Fibroblast of lung (primary cell): ENCODE data around the gene MYADML2. TPM values are rescaled to one million over a fixed set of nuclear protein-coding genes. Genes with fewer than 3 reads are reported as not detected.

Source experiments
- DNase-seq, 2 donors: peaks; one replicate each; pipeline versions ENCODE4 v3.0.0 to v3.0.0-alpha.2; 2010; ENCODE audit warnings: low read depth in 2 of 2
- H2AFZ ChIP-seq: 2 replicates; pipeline ENCODE4 v1.5.1; 2012; ENCODE audit warnings: low read length, control low read depth, inconsistent platforms
- H3K27ac ChIP-seq: 2 replicates; pipeline ENCODE4 v1.5.1; 2011; ENCODE audit warnings: low read length, control low read depth; ENCODE audit not compliant: insufficient read depth
- H3K27me3 ChIP-seq: 2 replicates; pipeline ENCODE4 v1.5.1; 2011; ENCODE audit warnings: mild to moderate bottlenecking, low read length; ENCODE audit not compliant: control insufficient read depth, insufficient read depth
- H3K36me3 ChIP-seq: 2 replicates; pipeline ENCODE4 v1.5.1; 2011; ENCODE audit warnings: low read length; ENCODE audit not compliant: control insufficient read depth, insufficient read depth
- H3K4me1 ChIP-seq: 2 replicates; pipeline ENCODE4 v1.5.1; 2011; ENCODE audit warnings: low read length; ENCODE audit not compliant: control insufficient read depth, insufficient read depth; ENCODE audit errors: extremely low read depth
- H3K4me2 ChIP-seq: 2 replicates; pipeline ENCODE4 v1.5.1; 2011; ENCODE audit warnings: low read length, control low read depth; ENCODE audit not compliant: insufficient read depth; ENCODE audit errors: extremely low read depth
- H3K4me3 ChIP-seq, 4 experiments: fragments of 200-600 bp in 1 of 4; sonication (generic) in 1 of 4; replicated peaks in 1 of 4; 2 replicates each; pipeline ENCODE4 v1.5.1; 2011 to 2016; ENCODE audit warnings: low read length in 4 of 4, low read depth in 3 of 4, mild to moderate bottlenecking in 3 of 4, control low read depth in 2 of 4, inconsistent platforms in 1 of 4, mixed read lengths in 1 of 4; ENCODE audit not compliant: insufficient read depth in 1 of 4; ENCODE audit errors: control extremely low read depth in 1 of 4
- H3K79me2 ChIP-seq: 2 replicates; pipeline ENCODE4 v1.5.1; 2012; ENCODE audit warnings: mild to moderate bottlenecking, low read length, inconsistent platforms; ENCODE audit not compliant: control insufficient read depth, insufficient read depth
- H3K9ac ChIP-seq: 2 replicates; pipeline ENCODE4 v1.5.1; 2011; ENCODE audit warnings: mild to moderate bottlenecking, low read length, control low read depth; ENCODE audit not compliant: insufficient read depth
- H3K9me3 ChIP-seq: 2 replicates; pipeline ENCODE4 v1.5.1; 2012; ENCODE audit warnings: low read depth, low read length; ENCODE audit not compliant: control insufficient read depth, insufficient read depth
- H4K20me1 ChIP-seq: 2 replicates; pipeline ENCODE4 v1.5.1; 2011; ENCODE audit warnings: low read length; ENCODE audit not compliant: control insufficient read depth, insufficient read depth; ENCODE audit errors: extremely low read depth
- EZH2 ChIP-seq: IDR thresholded peaks from 2 replicates; pipeline ENCODE4 v1.5.1; 2012; ENCODE audit warnings: low read length, control low read depth, mild to moderate bottlenecking; ENCODE audit errors: missing control alignments
- polyA plus RNA-seq, 2 donors: library from polyadenylated mRNA; depleted of rRNA in 1 of 2; stranded (reverse) in 1 of 2; unstranded in 1 of 2; fragments of >200 nt; gene quantifications; 2 replicates each; pipeline ENCODE4 v1.2.1, GENCODE V29; 2011 to 2012; ENCODE audit warnings: missing spikeins in 1 of 2
- total RNA-seq: library from RNA; depleted of rRNA; stranded (reverse); fragments of >200 nt; gene quantifications from 2 replicates; pipeline ENCODE4 v1.2.1, GENCODE V29; 2014
- TF ChIP-seq, protein P1 (sequence below), 2 donors: IDR thresholded peaks in 1 of 2; conservative IDR thresholded peaks in 1 of 2; 1 replicate in 1 of 2; 2 replicates in 1 of 2; pipeline ENCODE4 v1.5.1; 2011 to 2012; ENCODE audit warnings: low read length in 2 of 2, control low read depth in 1 of 2, inconsistent platforms in 1 of 2, low read depth in 1 of 2, mild to moderate bottlenecking in 1 of 2

The MYADML2 gene
- total and polyA plus RNA-seq, 2 donors (not counting 1 experiment from before 2014, with no cell fraction given): not detected

DNA sequence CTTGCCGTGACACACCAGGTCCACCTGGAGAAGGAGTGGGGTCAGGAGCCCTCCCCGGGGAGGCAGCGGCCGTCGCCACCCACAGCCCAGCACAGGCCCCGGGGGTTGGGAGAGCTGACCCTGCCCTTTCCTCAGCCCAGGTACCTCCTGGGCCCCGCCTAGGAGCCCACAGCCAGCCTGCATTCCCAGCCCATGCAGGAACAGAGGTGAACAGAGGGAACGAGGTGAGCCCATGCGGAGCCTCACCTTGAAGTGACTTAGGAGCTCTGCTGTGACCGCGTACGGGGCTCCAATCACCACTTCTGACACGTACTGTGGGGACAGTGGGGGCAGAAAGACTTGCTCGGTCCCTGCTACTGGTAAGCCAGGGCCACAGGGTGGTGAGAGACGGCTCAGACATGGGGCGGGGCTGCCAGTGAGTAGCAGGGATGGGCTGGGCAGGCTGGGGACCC lies 41.6 kb downstream of the MYADML2 start:
- no peak overlapping the region for H3K4me3 ChIP-seq
- no peak overlapping the region for H3K27ac ChIP-seq
- peaks cover 5% of the 10 kb centered on the region for H3K4me1 ChIP-seq
- no peaks in the 10 kb centered on the region for H3K9me3 ChIP-seq
- TF ChIP-seq, protein P1, sequence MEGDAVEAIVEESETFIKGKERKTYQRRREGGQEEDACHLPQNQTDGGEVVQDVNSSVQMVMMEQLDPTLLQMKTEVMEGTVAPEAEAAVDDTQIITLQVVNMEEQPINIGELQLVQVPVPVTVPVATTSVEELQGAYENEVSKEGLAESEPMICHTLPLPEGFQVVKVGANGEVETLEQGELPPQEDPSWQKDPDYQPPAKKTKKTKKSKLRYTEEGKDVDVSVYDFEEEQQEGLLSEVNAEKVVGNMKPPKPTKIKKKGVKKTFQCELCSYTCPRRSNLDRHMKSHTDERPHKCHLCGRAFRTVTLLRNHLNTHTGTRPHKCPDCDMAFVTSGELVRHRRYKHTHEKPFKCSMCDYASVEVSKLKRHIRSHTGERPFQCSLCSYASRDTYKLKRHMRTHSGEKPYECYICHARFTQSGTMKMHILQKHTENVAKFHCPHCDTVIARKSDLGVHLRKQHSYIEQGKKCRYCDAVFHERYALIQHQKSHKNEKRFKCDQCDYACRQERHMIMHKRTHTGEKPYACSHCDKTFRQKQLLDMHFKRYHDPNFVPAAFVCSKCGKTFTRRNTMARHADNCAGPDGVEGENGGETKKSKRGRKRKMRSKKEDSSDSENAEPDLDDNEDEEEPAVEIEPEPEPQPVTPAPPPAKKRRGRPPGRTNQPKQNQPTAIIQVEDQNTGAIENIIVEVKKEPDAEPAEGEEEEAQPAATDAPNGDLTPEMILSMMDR (conservative IDR thresholded peaks at IDR 0.05 in 1 of 2, IDR thresholded peaks at IDR 0.05 in 1 of 2; ENCODE audit: low read depth in 1 of 2, low read length in 2 of 2): no peak
- no peak for TF ChIP-seq EZH2
- peaks cover 4% of the 10 kb centered on the region for H3K79me2 ChIP-seq
- DNase-seq: no peak
- no peaks in the 10 kb centered on the region for H3K27me3 ChIP-seq
- H3K9ac ChIP-seq: no peak overlapping the region
- H3K36me3 ChIP-seq: peaks cover 26% of the 10 kb centered on the region
- no peaks in the 10 kb centered on the region for H4K20me1 ChIP-seq
- no peak overlapping the region for H3K4me2 ChIP-seq
- H2AFZ ChIP-seq: no peak overlapping the region

DNA sequence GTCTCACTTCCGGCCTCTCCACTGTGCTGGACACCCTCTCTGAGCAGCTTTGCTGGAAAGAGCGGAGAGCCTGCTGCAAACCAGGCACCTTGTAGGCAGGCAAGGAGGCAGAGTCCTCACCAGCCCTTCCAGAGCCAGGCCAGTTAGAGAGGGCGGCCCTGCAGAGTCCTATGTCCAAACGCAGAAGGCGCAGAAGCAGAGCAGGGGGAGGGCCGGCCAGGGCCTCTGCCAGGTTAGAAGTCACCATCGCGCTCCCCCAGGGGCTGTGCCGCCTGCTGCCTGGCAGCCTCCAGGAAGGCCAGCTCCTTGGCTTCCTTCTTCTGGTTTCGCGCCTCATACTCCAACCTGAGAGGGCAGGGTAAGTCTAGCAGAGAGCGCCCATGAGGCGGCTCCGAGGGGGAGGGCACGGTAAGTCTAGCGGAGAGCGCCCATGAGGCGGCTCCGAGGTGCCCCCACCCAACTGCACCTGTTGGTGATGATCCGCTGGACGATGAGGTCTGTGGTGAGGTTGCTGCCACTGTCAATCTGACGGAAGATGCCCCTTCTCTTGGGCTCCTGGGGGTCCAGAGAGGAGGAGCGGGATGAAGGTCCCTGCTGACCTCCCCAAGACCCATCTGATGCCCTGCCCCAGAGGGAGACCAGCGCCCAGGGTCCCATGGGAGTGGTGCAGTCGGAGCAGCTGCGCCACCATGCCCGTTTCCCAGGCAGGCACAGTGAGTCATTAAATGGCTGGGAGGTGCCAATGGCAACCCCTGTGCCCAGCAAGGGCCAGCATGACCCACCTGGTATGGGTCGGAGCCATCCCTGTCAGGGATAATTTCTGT lies 42.2 kb downstream of the MYADML2 start:
- Histone ChIP-seq H3K4me3 (no peak overlapping the region), H3K27me3 (no peaks in the 10 kb centered on the region), H3K9me3 (no peaks in the 10 kb centered on the region), H3K36me3 (peaks cover 27% of the 10 kb centered on the region), H3K4me1 (peaks cover under 1% of the 10 kb centered on the region), H3K9ac (no peak overlapping the region), H3K79me2 (no peaks in the 10 kb centered on the region), H4K20me1 (no peaks in the 10 kb centered on the region), H2AFZ (no peak overlapping the region), H3K4me2 (no peak overlapping the region), H3K27ac (no peak overlapping the region)
- TF ChIP-seq, protein P1 (conservative IDR thresholded peaks at IDR 0.05 in 1 of 2, IDR thresholded peaks at IDR 0.05 in 1 of 2; ENCODE audit: low read depth in 1 of 2, low read length in 2 of 2): no peak
- no peak for TF ChIP-seq EZH2
- DNase-seq: no peak

DNA sequence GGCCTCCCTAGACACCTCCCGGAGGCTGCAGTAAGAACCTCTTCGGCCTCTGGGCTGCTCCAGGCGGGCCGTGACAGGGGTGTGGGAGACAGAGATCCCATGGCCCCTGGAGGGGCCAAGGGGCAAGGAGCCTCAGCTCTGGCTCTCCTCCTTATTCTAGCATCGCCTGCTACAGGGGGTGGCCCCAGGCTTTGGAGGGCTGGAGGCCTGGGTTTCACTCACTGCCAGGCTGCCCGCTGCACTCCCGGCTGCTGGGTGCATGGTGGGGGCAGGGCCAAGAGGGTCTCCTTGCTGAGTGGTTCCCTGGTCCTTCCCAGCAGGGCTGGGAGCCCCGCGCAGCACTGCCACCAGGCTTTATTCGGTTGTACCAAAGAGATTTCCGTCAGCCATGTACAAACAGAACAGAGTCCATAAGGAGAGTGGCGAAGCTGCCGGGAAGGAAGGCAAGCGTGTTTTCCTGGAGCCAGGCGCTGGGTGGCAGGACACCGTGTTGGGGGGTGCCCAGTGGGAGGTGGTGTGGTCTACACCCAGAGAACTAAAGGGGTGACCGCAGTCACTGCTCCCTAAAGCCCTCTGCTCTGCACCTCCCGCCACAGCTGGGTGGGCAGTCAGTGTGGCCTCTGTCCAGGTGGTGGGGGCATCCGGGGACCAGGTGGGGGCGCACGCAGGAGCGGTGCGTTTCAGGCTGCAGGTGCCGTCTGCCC lies 43.0 kb downstream of the MYADML2 start:
- H3K9me3 ChIP-seq: no peaks in the 10 kb centered on the region
- no peaks in the 10 kb centered on the region for H3K79me2 ChIP-seq
- H3K36me3 ChIP-seq: peaks cover 29% of the 10 kb centered on the region
- no peaks in the 10 kb centered on the region for H3K4me1 ChIP-seq
- no peaks in the 10 kb centered on the region for H4K20me1 ChIP-seq
- TF ChIP-seq EZH2: no peak
- no peak overlapping the region for H3K9ac ChIP-seq
- H3K4me2 ChIP-seq: no peak overlapping the region
- no peak overlapping the region for H2AFZ ChIP-seq
- DNase-seq: no peak
- H3K27ac ChIP-seq: no peak overlapping the region
- H3K27me3 ChIP-seq: no peaks in the 10 kb centered on the region
- H3K4me3 ChIP-seq: no peak overlapping the region
